Aorta (tissue), 5 donors: ENCODE data around the gene CCR7. TPM values are rescaled to one million over a fixed set of nuclear protein-coding genes. Genes with fewer than 3 reads are reported as not detected.

Source experiments
- ATAC-seq: fragments of 200-7000 bp; cut with Tn5 transposase; one replicate; pipeline ENCODE4 v1.9.1; 2022; ENCODE audit warnings: moderate library complexity; ENCODE audit not compliant: low FRiP score
- DNase-seq, 2 donors: peaks; one replicate each; pipeline ENCODE4 v3.0.0-alpha.2; 2020
- H3K27ac ChIP-seq, 2 donors: one replicate each; pipeline ENCODE4 v1.5.1; 2013; ENCODE audit warnings: low read length in 2 of 2, mild to moderate bottlenecking in 2 of 2, moderate library complexity in 2 of 2, control low read depth in 1 of 2, inconsistent platforms in 1 of 2, low read depth in 1 of 2
- H3K27me3 ChIP-seq, 2 donors: one replicate each; pipeline ENCODE4 v1.6.1; 2013; ENCODE audit warnings: control low read depth in 1 of 2, low read length in 1 of 2, mild to moderate bottlenecking in 1 of 2, moderate library complexity in 1 of 2; ENCODE audit not compliant: insufficient read depth in 2 of 2, control insufficient read depth in 1 of 2
- H3K36me3 ChIP-seq, 2 donors: one replicate each; pipeline ENCODE4 v1.6.1; 2013; ENCODE audit warnings: control low read depth in 1 of 2, low read length in 1 of 2, mild to moderate bottlenecking in 1 of 2; ENCODE audit not compliant: insufficient read depth in 2 of 2, control insufficient read depth in 1 of 2
- H3K4me1 ChIP-seq, 2 donors: one replicate each; pipeline ENCODE4 v1.6.1; 2013; ENCODE audit warnings: low read length in 2 of 2, control low read depth in 1 of 2, mild to moderate bottlenecking in 1 of 2, moderate library complexity in 1 of 2; ENCODE audit not compliant: insufficient read depth in 2 of 2, control insufficient read depth in 1 of 2
- H3K4me3 ChIP-seq, 2 donors: one replicate each; pipeline ENCODE4 v1.5.1; 2013; ENCODE audit warnings: low read length in 2 of 2, control low read depth in 1 of 2, mild to moderate bottlenecking in 1 of 2
- H3K9me3 ChIP-seq: one replicate; pipeline ENCODE4 v1.6.1; 2013; ENCODE audit warnings: mild to moderate bottlenecking, low read length; ENCODE audit not compliant: control insufficient read depth
- WGBS, 2 donors: extraction: QIAGEN DNeasy Blood & Tissue Kit; methylation state at CpG; one replicate each; pipeline ENCODE4 v1.1.7; 2013; 5-methylcytosine and 5-hydroxymethylcytosine counted together
- intact Hi-C, 2 donors: fragments of 100-400 bp; cut with DNase I; formaldehyde crosslinking; loops; one replicate each; pipeline versions ENCODE4 v1.14.2 to v1.15.0; 2022
- long read RNA-seq, 2 donors: library from polyadenylated mRNA; unstranded; transcript quantifications; one replicate each; pipeline ENCODE4 v2.0.0, GENCODE V29; 2020 to 2021
- polyA plus RNA-seq, 2 donors: library from polyadenylated mRNA; stranded (reverse); fragments of 200-250 nt; gene quantifications; one replicate each; pipeline ENCODE4 v1.2.3, GENCODE V29; 2013
- total RNA-seq, 2 donors: library from RNA; stranded (reverse); fragmentation: NEBNext Ultra II Directional; extraction: Animal tissue kit (Norgen Biotek cat#: 25700); gene quantifications; one replicate each; pipeline ENCODE4 v1.2.1, GENCODE V29; 2021
- donor health status: healthy with polysubstance abuse.
- donor health status: Bipolar disorder and iron deficiency.
- donor health status: DM: no; HTN: no; CAD: no.
- donor health status: DM: no; HTN: no; CAD: no.
- donor health status: DM: yes; HTN: yes; CAD: no.

Gene CCR7
- total RNA-seq = under 1 TPM; 0.62 to 0.84 TPM
- under 1 TPM; 0.08 to 0.13 TPM for polyA plus RNA-seq
- long read RNA-seq, donor 1, transcript CCR7-201 (3 exons, 2,173 nt) = major isoform, 5 of 10 reads
- long read RNA-seq, donor 1, partial matches to known transcripts = 0 of 10 reads
- long read RNA-seq, donor 1, other reads (novel, unspliced or antisense) = 5 of 10 reads
- long read RNA-seq, donor 2, partial matches to known transcripts = 0 of 3 reads
- long read RNA-seq, donor 2, other reads (novel, unspliced or antisense) = 2 of 3 reads

GRCh38 chr17:40564883-40565768, at the start of gene CCR7:
Gene CCR7 (minus strand): TSS chr17:40565472. CDS start chr17:40565409, 63 bp downstream.
- DNase-seq (peak in 1 of 2 donors; percentile 74), ATAC-seq (no peak)
- H3K4me1 ChIP-seq = no peaks in the 10 kb centered on the region
- H3K27me3 ChIP-seq = no peaks in the 10 kb centered on the region
- H3K36me3 ChIP-seq = no peaks in the 10 kb centered on the region
- whole genome bisulfite sequencing, 2 donors = 70% methylated on average over 12 of the region's 12 CpGs
- H3K27ac ChIP-seq = no peak within 1 kb of the TSS
- no peak within 1 kb of the TSS for H3K4me3 ChIP-seq
- intact Hi-C loops = loop anchor here in 1 of 2 donors (10.0 kb wide), 1 partner anchor 120 kb away; the partner anchor contains the start of gene IGFBP4
- no peaks in the 10 kb centered on the region for H3K9me3 ChIP-seq

- H3K36me3 ChIP-seq = no peaks in the 10 kb centered on the region
- intact Hi-C loops = no loop called here
- no peak for ATAC-seq
- H3K4me3 ChIP-seq = no peak overlapping the region
- H3K27ac ChIP-seq = no peak overlapping the region
- H3K9me3 ChIP-seq = no peaks in the 10 kb centered on the region
- no peak for DNase-seq
- H3K4me1 ChIP-seq = no peaks in the 10 kb centered on the region
- WGBS, 2 donors = 78 to 80% methylated on average over 13 of the region's 13 CpGs
- no peaks in the 10 kb centered on the region for H3K27me3 ChIP-seq
These were observed 49.3 kb upstream of the CCR7 start for GRCh38 chr17:40614431-40615067.

GRCh38 chr17:40613467-40614154, 48.3 kb upstream of the CCR7 start:
- WGBS, 2 donors = 81 to 82% methylated on average over 5 of the region's 5 CpGs

DNA sequence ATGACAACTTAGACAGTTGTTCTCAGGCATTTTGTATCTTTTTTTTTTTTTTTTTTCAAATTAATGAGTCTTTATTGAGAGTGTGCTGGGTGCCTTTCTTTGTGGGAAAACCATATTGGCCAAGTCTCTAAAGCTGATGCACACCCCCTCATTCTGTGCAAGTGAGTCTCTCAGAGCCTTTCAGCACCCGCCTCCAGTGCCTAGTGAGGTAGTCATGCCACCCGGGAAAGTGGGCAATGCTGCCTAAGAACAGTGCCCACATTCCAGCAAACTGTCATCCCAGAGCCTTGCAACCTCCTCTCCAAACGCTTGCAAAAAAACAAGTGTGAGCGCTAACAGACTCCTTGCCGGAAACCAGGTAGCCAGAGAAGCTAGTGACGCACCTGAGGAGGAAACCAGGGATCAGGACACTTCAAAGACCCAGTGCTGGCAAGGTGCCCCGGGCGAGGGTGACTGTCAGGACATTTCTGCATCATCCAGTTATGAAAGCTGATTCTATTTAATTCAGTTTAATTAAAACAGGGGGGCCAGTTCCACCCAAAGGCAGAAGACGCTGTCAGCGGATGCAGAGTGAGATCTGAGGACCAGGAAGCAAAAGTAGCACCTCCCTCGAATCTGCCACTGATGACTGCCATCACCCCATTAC, 47.5 kb upstream of the CCR7 start:
- 68 to 70% methylated on average over 11 of the region's 11 CpGs for WGBS, 2 donors
- Histone ChIP-seq H3K4me3 (no peak overlapping the region), H3K27ac (no peak overlapping the region), H3K36me3 (no peaks in the 10 kb centered on the region), H3K4me1 (no peaks in the 10 kb centered on the region), H3K27me3 (no peaks in the 10 kb centered on the region), H3K9me3 (no peaks in the 10 kb centered on the region)
- intact Hi-C loops = no loop called here
- DNase-seq = no peak
- no peak for ATAC-seq

More at GRCh38 chr17:40613467-40614154, 48.3 kb upstream of the CCR7 start:
- no peak overlapping the region for H3K4me3 ChIP-seq
- H3K9me3 ChIP-seq = no peaks in the 10 kb centered on the region
- H3K27ac ChIP-seq = no peak overlapping the region
- H3K36me3 ChIP-seq = no peaks in the 10 kb centered on the region
- ATAC-seq (no peak), DNase-seq (no peak)
- no peaks in the 10 kb centered on the region for H3K4me1 ChIP-seq
- intact Hi-C loops = no loop called here
- no peaks in the 10 kb centered on the region for H3K27me3 ChIP-seq

DNA sequence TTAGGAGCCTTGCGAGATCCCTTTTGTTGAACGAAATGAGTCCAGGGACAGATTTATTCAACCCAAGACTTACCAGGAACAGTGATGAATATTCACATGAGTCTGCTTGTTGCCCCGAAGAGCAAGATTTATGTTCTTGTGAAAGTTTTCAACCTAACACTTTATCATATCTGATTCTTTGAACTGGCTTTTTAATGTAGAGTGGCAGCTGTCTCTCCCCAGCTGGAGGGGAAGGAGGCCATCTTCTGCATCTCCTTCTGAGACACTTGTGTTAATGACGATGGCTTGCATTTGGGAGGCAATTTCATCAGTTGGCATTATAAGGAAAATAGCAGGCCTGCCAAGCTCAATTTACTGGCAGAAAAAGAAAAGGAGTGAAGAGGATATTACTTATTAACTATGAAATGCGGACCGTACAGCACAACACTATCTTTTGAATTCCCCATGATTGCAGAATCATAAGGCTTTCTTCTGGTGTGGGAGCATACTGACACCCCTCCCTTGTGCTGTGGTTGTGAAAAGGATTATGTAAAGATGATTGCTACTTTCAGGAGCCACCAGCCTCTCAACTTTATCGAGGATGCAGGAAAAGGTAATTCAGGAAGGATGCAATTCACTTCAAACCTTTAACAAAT, 46.7 kb upstream of the CCR7 start:
- ATAC-seq (no peak), DNase-seq (no peak)
- WGBS, 2 donors = 61 to 67% methylated on average over 7 of the region's 7 CpGs
- H3K36me3 ChIP-seq = no peaks in the 10 kb centered on the region
- no peak overlapping the region for H3K27ac ChIP-seq
- H3K9me3 ChIP-seq = no peaks in the 10 kb centered on the region
- intact Hi-C loops = no loop called here
- no peaks in the 10 kb centered on the region for H3K27me3 ChIP-seq
- no peak overlapping the region for H3K4me3 ChIP-seq
- no peaks in the 10 kb centered on the region for H3K4me1 ChIP-seq

GRCh38 chr17:40610359-40610758, 45.1 kb upstream of the CCR7 start:
- Histone ChIP-seq H3K36me3 (no peaks in the 10 kb centered on the region), H3K4me1 (no peaks in the 10 kb centered on the region), H3K27me3 (no peaks in the 10 kb centered on the region), H3K4me3 (no peak overlapping the region), H3K27ac (no peak overlapping the region), H3K9me3 (no peaks in the 10 kb centered on the region)
- intact Hi-C loops = no loop called here
- no peak for DNase-seq
- ATAC-seq = no peak
- 66 to 68% methylated on average over 2 of the region's 2 CpGs for WGBS, 2 donors

DNA sequence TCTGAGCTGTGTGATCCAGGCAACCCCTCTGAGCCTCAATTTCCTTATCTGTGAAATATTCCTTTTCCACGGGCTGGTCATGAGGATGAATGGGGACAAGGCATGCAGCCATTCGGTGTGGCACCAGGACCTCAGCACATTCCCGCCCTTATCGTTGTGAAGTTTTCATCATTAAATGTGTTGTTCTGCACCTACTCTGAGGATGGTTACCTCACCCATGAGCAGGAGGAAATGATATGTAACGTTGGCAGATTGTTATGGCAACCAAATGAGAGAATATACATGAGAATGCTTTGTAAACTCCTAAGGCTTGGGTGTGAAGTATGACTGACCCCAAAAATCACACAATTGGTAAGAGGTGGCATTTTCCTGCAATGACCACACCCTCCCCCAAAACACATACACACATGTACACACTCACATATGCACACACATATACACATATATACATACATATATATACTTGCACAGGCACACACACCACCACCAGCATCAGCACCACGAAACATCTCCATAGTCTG, 42.8 kb upstream of the CCR7 start:
- no peaks in the 10 kb centered on the region for H3K36me3 ChIP-seq
- DNase-seq (no peak), ATAC-seq (no peak)

More for the DNA sequence above, 42.8 kb upstream of the CCR7 start:
- H3K27ac ChIP-seq = no peak overlapping the region
- H3K4me3 ChIP-seq = no peak overlapping the region
- intact Hi-C loops = no loop called here
- WGBS, 2 donors = 70 to 74% methylated on average over 6 of the region's 6 CpGs
- H3K27me3 ChIP-seq = no peaks in the 10 kb centered on the region
- H3K9me3 ChIP-seq = no peaks in the 10 kb centered on the region
- H3K4me1 ChIP-seq = no peaks in the 10 kb centered on the region
